8988T (cell line): ENCODE measurements around the gene PRAMEF13.
"Not testable (repeated sequence)": the region's sequence is repeated elsewhere in the genome, so short reads cannot be mapped to it uniquely, and the experiment has no call there.

ENCODE experiments used
- DNase-seq: peaks from one replicate; pipeline ENCODE4 v3.0.0; 2011

The PRAMEF13 gene

GRCh38 chr1:13155909-13156308, 45.3 kb downstream of the PRAMEF13 start, which contains the start of gene PRAMEF26:
Gene PRAMEF26, minus strand, starts transcription at chr1:13156009. Its CDS starts 2,914 bp downstream, at chr1:13153095.
- not testable (repeated sequence) for DNase-seq
